ENCODE data around the gene ZFTA.

- TF ChIP-seq NFRKB (IDR thresholded peaks at IDR 0.05), result no peak
- TF ChIP-seq FOXM1 (IDR thresholded peaks at IDR 0.05; ENCODE audit: borderline replicate concordance), result no peak
- no peak for TF ChIP-seq LEF1 (IDR thresholded peaks at IDR 0.05; ENCODE audit: borderline replicate concordance)
- no peak for TF ChIP-seq BHLHE40 (IDR thresholded peaks at IDR 0.05; ENCODE audit: borderline replicate concordance)
- no peak for TF ChIP-seq ZNF384 (IDR thresholded peaks at IDR 0.05)
- TF ChIP-seq SP1 (IDR thresholded peaks at IDR 0.05), result no peak
- no peak for TF ChIP-seq ELF4 (IDR thresholded peaks at IDR 0.05)
- no peak for TF ChIP-seq FOXA1 (IDR thresholded peaks at IDR 0.05)
- no peak for TF ChIP-seq HDGF (IDR thresholded peaks at IDR 0.05; ENCODE audit: borderline replicate concordance)
Observed at GRCh38 chr11:63775191-63775590, 6.6 kb upstream of the ZFTA start.

Measured in HEK293T (cell line).